ENCODE measurements around the gene TUT7.

The TUT7 gene

DNA sequence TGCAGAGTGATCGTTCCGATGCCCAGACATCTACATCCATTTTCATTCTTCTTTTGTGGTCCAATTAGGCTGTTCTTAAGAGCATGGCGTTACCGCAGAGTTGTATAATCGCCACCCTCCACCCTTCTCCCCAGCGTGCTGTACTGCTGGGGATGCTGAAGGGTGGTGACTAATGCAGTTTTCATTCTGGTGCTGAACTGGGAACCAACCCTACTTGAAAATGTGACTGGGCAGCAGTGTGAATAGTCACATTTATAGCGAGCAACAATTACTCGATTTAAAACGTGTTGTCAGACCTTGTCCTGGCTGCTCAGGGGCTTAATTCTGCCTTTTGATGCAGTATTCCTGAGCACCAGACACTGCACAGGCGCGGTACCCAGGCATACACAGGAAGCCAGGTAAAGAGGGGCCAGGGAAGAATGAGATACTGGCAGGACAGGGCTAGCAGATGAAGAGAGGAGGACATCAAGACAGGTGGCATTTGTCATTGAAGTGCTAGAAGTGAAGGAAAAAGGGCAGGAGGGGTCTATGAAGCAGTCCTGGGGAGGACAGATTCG lies 71.2 kb downstream of the TUT7 start:
- peak; percentile 62 for DNase-seq (ENCODE audit: low read depth)
- in situ Hi-C loops (cut with HindIII; ENCODE audit: low sequenced_read_pairs) = no loop called here
- H3K4me3 ChIP-seq (ENCODE audit: low read depth, low read length) = peak overlapping the region; percentile 85
- no peak for TF ChIP-seq CTCF (IDR thresholded peaks at IDR 0.05; ENCODE audit: low read depth, low read length, missing control alignments)

DNA sequence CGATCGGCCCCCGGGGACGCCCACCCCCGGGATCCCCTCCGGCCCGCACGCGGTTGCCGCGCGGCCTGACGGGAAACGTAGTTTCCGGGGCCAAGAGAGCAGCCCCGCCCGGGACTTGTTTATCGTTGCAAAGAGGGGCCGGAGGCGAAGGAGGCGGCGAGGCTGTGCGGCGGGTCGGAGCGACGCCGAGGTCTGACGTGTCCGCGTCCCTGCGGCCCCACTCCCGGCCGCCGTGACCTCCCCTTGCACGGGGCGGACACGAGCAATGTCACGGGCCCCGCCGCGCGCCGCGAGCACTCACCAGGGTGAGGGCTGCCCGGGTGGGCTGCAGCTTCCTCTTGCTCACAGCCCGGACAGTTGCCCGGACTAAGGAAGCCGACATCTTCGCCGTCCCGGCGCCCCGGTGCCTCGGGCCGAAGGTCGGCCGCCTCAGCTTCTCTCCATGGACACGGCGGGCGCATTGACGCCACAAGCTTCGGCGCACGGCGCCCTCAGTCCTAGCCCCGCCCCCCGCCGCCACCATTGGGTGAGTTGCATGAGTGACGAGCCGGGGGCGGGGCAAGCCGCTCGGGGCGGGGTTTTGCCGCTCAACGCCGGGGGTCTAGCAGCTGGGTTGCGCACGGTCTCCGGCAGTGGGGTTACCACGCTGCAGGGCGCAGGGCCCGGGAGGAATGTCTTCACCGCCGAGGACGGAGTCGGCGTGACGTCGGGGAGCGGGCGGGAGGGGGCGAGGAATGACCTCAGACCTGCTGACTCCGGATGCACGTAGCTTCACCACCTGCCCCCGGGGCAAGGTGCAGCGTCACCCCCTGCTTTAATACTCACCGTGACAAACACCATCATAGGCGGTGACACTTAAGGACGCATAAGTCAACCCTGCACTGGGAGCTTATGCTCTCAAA lies 71.9 kb downstream of the TUT7 start, which contains the start of gene ISCA1:
Gene ISCA1 (minus strand): TSS at position 462 of the 902 bp plus-strand sequence. CDS start 80 bp downstream, at position 382.
- H3K4me3 ChIP-seq (ENCODE audit: low read depth, low read length) = peak within 1 kb of the TSS; percentile 85
- DNase-seq (ENCODE audit: low read depth) = peak; percentile 77
- in situ Hi-C loops (cut with HindIII; ENCODE audit: low sequenced_read_pairs) = no loop called here
- TF ChIP-seq CTCF (IDR thresholded peaks at IDR 0.05; ENCODE audit: low read depth, low read length, missing control alignments) = no peak

- H3K4me3 ChIP-seq (ENCODE audit: low read depth, low read length) = peak overlapping the region; percentile 85
- in situ Hi-C loops (cut with HindIII; ENCODE audit: low sequenced_read_pairs) = no loop called here
- DNase-seq (ENCODE audit: low read depth) = no peak
- TF ChIP-seq CTCF (IDR thresholded peaks at IDR 0.05; ENCODE audit: low read depth, low read length, missing control alignments) = no peak
These were observed 72.6 kb downstream of the TUT7 start for GRCh38 chr9:86281593-86282076.

- no peak overlapping the region for H3K4me3 ChIP-seq (ENCODE audit: low read depth, low read length)
- no peak for DNase-seq (ENCODE audit: low read depth)
- TF ChIP-seq CTCF (IDR thresholded peaks at IDR 0.05; ENCODE audit: low read depth, low read length, missing control alignments) = no peak
- in situ Hi-C loops (cut with HindIII; ENCODE audit: low sequenced_read_pairs) = no loop called here
These were observed 73.6 kb downstream of the TUT7 start for GRCh38 chr9:86280580-86280979.

GRCh38 chr9:86279839-86280238 lies 74.4 kb downstream of the TUT7 start:
- DNase-seq (ENCODE audit: low read depth) = no peak
- no peak for TF ChIP-seq CTCF (IDR thresholded peaks at IDR 0.05; ENCODE audit: low read depth, low read length, missing control alignments)
- no peak overlapping the region for H3K4me3 ChIP-seq (ENCODE audit: low read depth, low read length)
- in situ Hi-C loops (cut with HindIII; ENCODE audit: low sequenced_read_pairs) = no loop called here

DNA sequence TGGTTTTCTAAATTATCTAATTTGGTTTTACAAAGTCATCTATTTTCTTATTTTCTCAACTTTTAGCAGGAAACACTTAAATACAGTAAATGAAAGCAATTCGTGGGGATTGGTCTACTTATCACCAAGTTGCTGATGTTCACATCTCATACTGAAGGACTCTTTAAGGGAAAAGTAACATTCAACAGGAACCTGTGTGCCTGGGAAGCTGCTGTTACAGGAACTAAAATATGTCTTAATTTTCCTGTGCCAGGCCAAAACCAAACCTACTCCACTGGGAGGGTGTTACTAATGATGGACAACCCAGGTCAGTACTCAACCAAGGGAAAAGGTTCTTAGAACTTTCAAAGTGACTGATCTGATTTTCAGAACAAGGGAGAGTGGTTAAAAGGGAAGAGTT lies 77.1 kb downstream of the TUT7 start:
- no peak overlapping the region for H3K4me3 ChIP-seq (ENCODE audit: low read depth, low read length)
- no peak for DNase-seq (ENCODE audit: low read depth)
- TF ChIP-seq CTCF (IDR thresholded peaks at IDR 0.05; ENCODE audit: low read depth, low read length, missing control alignments) = no peak
- in situ Hi-C loops (cut with HindIII; ENCODE audit: low sequenced_read_pairs) = no loop called here

Data from astrocyte of the cerebellum (primary cell).